Measurements from ENCODE around the gene DCC.

DNA sequence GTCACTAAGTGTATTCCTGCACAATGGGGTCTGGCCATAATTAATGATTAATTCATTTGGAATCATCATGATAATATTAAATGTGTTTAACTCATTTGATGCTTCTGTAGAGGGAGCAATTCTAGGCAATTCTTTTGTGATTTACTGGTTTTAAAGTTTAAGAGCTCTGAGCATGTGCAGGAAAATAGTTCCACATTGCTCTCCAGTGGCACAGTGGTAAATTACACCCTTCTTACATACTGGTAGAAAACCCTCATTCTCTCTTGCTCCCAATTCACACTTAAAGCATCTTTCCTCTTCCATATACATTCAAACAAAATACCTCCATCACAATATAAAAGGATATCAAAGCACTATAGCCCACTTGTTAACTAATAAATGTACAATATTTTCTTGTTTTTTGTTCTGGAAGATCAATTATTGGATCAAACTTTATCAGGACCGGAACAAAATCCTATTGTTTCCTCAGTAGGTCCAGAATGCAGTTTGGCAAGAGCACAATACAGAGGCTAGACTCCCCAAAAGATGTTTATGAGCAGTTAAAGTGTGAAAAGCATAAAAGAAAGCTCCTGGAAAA lies 1040.2 kb downstream of the DCC start:
- no peak for TF ChIP-seq NFE2L1 (tag; IDR thresholded peaks at IDR 0.05; ENCODE audit: borderline replicate concordance, low read depth)
- TF ChIP-seq YY1 (IDR thresholded peaks at IDR 0.05; ENCODE audit: borderline replicate concordance in 1 of 3, control insufficient read depth in 1 of 3, extremely low read depth in 1 of 3, insufficient read depth in 3 of 3, insufficient read length in 1 of 3, insufficient replicate concordance in 2 of 3, low read depth in 1 of 3, low read length in 2 of 3): no peak
- TF ChIP-seq PKNOX1 (IDR thresholded peaks at IDR 0.05): no peak
- TF ChIP-seq RFX5 (IDR thresholded peaks at IDR 0.05; ENCODE audit: low read depth, low read length): no peak
- no peak for TF ChIP-seq RUNX1 (IDR thresholded peaks at IDR 0.05; ENCODE audit: low read depth)
- no peak for TF ChIP-seq NCOA6 (IDR thresholded peaks at IDR 0.05)
- TF ChIP-seq TAF15 (IDR thresholded peaks at IDR 0.05; ENCODE audit: low read depth, low read length): no peak
- TF ChIP-seq CTCF (IDR thresholded peaks at IDR 0.05 in 2 of 3, conservative IDR thresholded peaks at IDR 0.05 in 1 of 3; ENCODE audit: insufficient read depth in 2 of 3, low read depth in 1 of 3, low read length in 3 of 3): 0 out of 6 replicates have a peak, but pooled peaks of 1 of the 3 experiments have one; percentile 1
- TF ChIP-seq SP1 (CRISPR knock-in tag; IDR thresholded peaks at IDR 0.05): no peak
- no peak for TF ChIP-seq SMARCA4 (IDR thresholded peaks at IDR 0.05)
- peak; percentile 40 to 48; a peak in 3 of 4 replicates for TF ChIP-seq NRF1 (conservative IDR thresholded peaks at IDR 0.05 in 1 of 2, IDR thresholded peaks at IDR 0.05 in 1 of 2)
- TF ChIP-seq ZKSCAN8 (CRISPR knock-in tag; IDR thresholded peaks at IDR 0.05): no peak

Data from K562 (cell line).